T-helper 17 cell (primary cell): Measurements from ENCODE around the gene C1QTNF2. TPM values are rescaled to one million over a fixed set of nuclear protein-coding genes. Genes with fewer than 3 reads are reported as not detected.

ENCODE experiments used
- ATAC-seq: fragments of 150-1000 bp; cut with Tn5 transposase; 2 replicates; pipeline ENCODE4 v1.10.0; 2021; ENCODE audit warnings: mild to moderate bottlenecking, moderate library complexity
- DNase-seq, 3 donors: peaks; one replicate each; pipeline versions ENCODE4 v3.0.0 to v3.0.0-alpha.2; 2020 to 2021
- H3K9me3 ChIP-seq: one replicate; pipeline ENCODE4 v1.7.0; 2013; ENCODE audit warnings: low read length, mild to moderate bottlenecking; ENCODE audit not compliant: control insufficient read depth, poor library complexity, severe bottlenecking
- H3K27ac Mint-ChIP-seq: one replicate; pipeline ENCODE4 v1.8.0; 2022; ENCODE audit warnings: mild to moderate bottlenecking, moderate library complexity, mixed read lengths
- H3K27me3 Mint-ChIP-seq: one replicate; pipeline ENCODE4 v1.8.0; 2022; ENCODE audit warnings: mixed read lengths
- H3K36me3 Mint-ChIP-seq: one replicate; pipeline ENCODE4 v1.8.0; 2022; ENCODE audit warnings: low read depth, mixed read lengths
- H3K4me1 Mint-ChIP-seq: one replicate; pipeline ENCODE4 v1.8.0; 2022; ENCODE audit warnings: mild to moderate bottlenecking, mixed read lengths
- H3K4me3 Mint-ChIP-seq: one replicate; pipeline ENCODE4 v1.8.0; 2022; ENCODE audit warnings: mild to moderate bottlenecking, moderate library complexity, mixed read lengths
- total RNA-seq, 4 donors: library from RNA in 2 of 4; stranded (reverse) in 2 of 4; gene quantifications; one replicate each; pipeline ENCODE4 v1.2.3 and lab custom pipeline; 2022 to 2026

The C1QTNF2 gene
- total RNA-seq, 2 donors from 2014 or later: not detected

- no peaks in the 10 kb centered on the region for H3K9me3 ChIP-seq
- DNase-seq (no peak), ATAC-seq (no peak)
- Mint-ChIP-seq H3K4me3 (no peak overlapping the region), H3K27ac (no peak overlapping the region), H3K36me3 (peaks cover 2% of the 10 kb centered on the region), H3K27me3 (peaks cover 29% of the 10 kb centered on the region), H3K4me1 (peaks cover 2% of the 10 kb centered on the region)
These were observed 45.5 kb downstream of the C1QTNF2 start for GRCh38 chr5:160324886-160325285.

DNA sequence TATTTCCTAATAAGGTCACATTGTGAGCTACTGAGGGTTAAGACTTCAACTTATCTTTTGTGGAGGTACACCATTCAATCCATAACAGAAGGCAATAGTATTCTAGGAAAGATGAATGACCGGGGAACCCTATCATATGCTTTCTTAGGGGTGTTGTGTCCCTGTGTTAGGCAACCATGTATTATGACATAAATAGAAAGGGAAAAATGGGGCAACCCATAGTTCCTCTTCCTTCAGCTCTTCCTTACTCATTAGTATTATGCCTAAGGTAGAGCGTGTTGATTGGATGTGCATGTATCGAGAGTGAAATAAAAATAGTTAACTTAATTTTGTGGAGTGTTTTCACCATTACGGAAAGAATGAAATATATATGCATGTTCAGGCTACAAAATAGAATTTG is 52.0 kb downstream of the C1QTNF2 start:
- no peak for ATAC-seq
- Mint-ChIP-seq H3K4me1 (peaks cover 4% of the 10 kb centered on the region), H3K36me3 (peaks cover 2% of the 10 kb centered on the region), H3K27me3 (peaks cover 60% of the 10 kb centered on the region), H3K27ac (no peak overlapping the region), H3K4me3 (no peak overlapping the region)
- no peaks in the 10 kb centered on the region for H3K9me3 ChIP-seq
- no peak for DNase-seq

DNA sequence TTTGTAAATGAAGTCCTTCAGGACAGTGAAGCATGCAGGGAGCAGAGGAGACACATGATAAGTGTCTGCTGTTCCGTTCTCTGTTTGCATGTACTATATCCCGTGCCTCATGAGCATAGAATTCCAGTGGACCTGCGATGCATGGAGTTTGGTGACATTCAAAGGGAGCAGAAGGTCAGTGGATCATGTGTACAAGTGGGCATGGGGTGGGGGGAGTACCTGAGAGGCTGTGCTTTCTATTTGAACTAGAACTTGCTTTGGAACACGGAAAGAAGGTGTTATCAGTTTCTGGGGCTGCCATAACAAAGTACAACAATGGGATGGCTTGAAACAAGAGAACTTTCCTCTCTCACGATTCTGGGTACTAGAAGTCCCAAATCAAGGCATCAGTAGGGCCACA is 53.0 kb downstream of the C1QTNF2 start:
- peaks cover 68% of the 10 kb centered on the region for H3K27me3 Mint-ChIP-seq
- no peak overlapping the region for H3K4me3 Mint-ChIP-seq
- H3K36me3 Mint-ChIP-seq: peaks cover 5% of the 10 kb centered on the region
- no peak overlapping the region for H3K27ac Mint-ChIP-seq
- DNase-seq: no peak
- no peak for ATAC-seq
- peaks cover 8% of the 10 kb centered on the region for H3K4me1 Mint-ChIP-seq
- no peaks in the 10 kb centered on the region for H3K9me3 ChIP-seq

GRCh38 chr5:160315968-160316367 is 54.5 kb downstream of the C1QTNF2 start:
- Mint-ChIP-seq H3K4me3 (no peak overlapping the region), H3K27me3 (peaks cover 67% of the 10 kb centered on the region), H3K27ac (no peak overlapping the region), H3K36me3 (peaks cover 4% of the 10 kb centered on the region), H3K4me1 (peaks cover 6% of the 10 kb centered on the region)
- ATAC-seq (no peak), DNase-seq (no peak)
- H3K9me3 ChIP-seq: no peaks in the 10 kb centered on the region

GRCh38 chr5:160312960-160313727 is 57.3 kb downstream of the C1QTNF2 start:
- Mint-ChIP-seq H3K4me1 (peaks cover 5% of the 10 kb centered on the region), H3K36me3 (peaks cover 5% of the 10 kb centered on the region), H3K4me3 (peak overlapping the region; percentile 82), H3K27ac (no peak overlapping the region), H3K27me3 (peaks cover 79% of the 10 kb centered on the region)
- ATAC-seq: no peak
- no peak for DNase-seq
- no peaks in the 10 kb centered on the region for H3K9me3 ChIP-seq

GRCh38 chr5:160312134-160312959 is 58.1 kb downstream of the C1QTNF2 start, which contains the start of gene CCNJL:
Gene CCNJL (minus strand): TSS chr5:160312564. CDS start chr5:160311923, 641 bp downstream.
- H3K9me3 ChIP-seq: no peaks in the 10 kb centered on the region
- Mint-ChIP-seq H3K36me3 (peaks cover 5% of the 10 kb centered on the region), H3K4me3 (peak within 1 kb of the TSS; percentile 82), H3K27ac (no peak within 1 kb of the TSS), H3K27me3 (peaks cover 81% of the 10 kb centered on the region), H3K4me1 (peaks cover 5% of the 10 kb centered on the region)
- ATAC-seq (no peak), DNase-seq (no peak)

DNA sequence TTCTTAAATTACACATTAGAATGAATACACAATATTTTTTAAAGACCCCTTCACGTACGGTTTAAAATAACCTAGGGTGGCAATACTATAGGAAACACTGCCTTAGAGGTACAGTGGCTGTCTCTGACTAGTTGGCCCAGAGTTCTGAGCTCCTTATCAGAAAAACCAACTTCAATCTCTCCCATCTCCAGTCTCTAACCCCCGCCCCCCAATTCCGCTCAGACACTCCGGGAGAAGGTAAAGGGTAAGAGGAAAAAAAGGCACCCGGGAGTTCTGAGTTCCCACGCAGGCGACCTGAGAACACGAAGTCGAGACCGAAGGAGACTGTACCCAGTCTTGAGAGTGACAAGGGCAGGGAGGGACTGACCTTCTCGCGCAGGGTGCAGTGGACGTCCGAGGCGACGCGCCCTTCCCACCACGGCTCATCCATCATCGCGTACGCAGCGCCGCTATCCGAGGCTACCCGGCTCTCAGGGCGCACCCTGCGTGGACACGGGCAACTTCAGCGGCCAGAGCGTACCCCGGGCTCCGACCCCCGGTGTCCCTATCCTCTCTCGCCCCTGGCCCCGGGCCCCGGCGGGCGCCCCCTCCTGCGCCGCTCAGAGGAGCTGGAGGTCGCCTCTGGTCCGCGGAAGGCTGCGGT is 58.8 kb downstream of the C1QTNF2 start:
- H3K9me3 ChIP-seq: no peaks in the 10 kb centered on the region
- DNase-seq (no peak), ATAC-seq (no peak)
- H3K27ac Mint-ChIP-seq: no peak overlapping the region
- peaks cover 83% of the 10 kb centered on the region for H3K27me3 Mint-ChIP-seq
- H3K36me3 Mint-ChIP-seq: peaks cover 5% of the 10 kb centered on the region
- H3K4me3 Mint-ChIP-seq: peak overlapping the region; percentile 45
- peaks cover 5% of the 10 kb centered on the region for H3K4me1 Mint-ChIP-seq

GRCh38 chr5:160310552-160311295 is 59.7 kb downstream of the C1QTNF2 start:
- no peak for ATAC-seq
- no peak overlapping the region for H3K4me3 Mint-ChIP-seq
- H3K4me1 Mint-ChIP-seq: peaks cover 5% of the 10 kb centered on the region
- no peak overlapping the region for H3K27ac Mint-ChIP-seq
- peaks cover 5% of the 10 kb centered on the region for H3K36me3 Mint-ChIP-seq
- peaks cover 74% of the 10 kb centered on the region for H3K27me3 Mint-ChIP-seq
- H3K9me3 ChIP-seq: no peaks in the 10 kb centered on the region
- DNase-seq: no peak

DNA sequence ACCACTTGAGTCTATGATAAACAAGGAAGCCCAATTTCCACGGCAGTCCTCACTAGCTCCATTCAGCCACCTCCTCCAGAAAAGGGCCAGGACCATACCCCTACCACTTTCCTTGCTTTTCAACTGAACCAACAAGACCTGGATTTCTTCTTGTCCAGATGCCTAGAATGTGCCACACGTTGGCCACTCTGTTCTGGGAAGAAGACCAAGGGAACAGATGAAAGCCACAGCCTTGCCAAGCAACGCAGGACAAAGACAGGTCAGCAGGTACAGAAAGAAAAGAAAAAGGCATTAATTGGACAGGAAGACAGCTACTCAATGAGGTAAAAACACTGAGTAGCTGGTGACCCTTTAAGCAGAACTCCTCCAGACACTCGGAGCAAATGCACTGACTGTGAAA is 60.3 kb downstream of the C1QTNF2 start:
- no peak overlapping the region for H3K4me3 Mint-ChIP-seq
- peaks cover 76% of the 10 kb centered on the region for H3K27me3 Mint-ChIP-seq
- peaks cover 5% of the 10 kb centered on the region for H3K36me3 Mint-ChIP-seq
- H3K27ac Mint-ChIP-seq: no peak overlapping the region
- DNase-seq: no peak
- ATAC-seq: no peak
- peaks cover 5% of the 10 kb centered on the region for H3K4me1 Mint-ChIP-seq
- no peaks in the 10 kb centered on the region for H3K9me3 ChIP-seq

DNA sequence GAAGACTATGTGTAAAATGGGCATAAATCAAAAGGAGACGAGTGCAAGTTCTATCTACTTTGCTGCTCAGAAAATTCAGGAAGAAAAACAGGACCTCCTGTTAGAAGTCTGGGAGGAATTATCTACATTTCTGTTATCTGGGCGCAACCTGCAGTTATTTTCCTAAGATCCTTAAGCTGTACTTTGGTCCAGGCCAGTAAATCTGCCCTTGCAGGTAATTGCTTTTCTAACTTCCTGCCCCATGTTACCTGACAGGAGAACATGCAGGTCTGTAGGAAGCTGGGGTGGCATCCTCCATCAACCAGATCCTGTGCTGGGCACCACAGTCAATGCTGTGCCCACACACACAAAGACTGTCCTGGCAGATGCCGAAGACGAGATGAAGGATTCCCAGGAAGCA is 63.7 kb downstream of the C1QTNF2 start:
- peaks cover 2% of the 10 kb centered on the region for H3K36me3 Mint-ChIP-seq
- H3K27me3 Mint-ChIP-seq: peaks cover 64% of the 10 kb centered on the region
- H3K9me3 ChIP-seq: no peaks in the 10 kb centered on the region
- H3K4me3 Mint-ChIP-seq: no peak overlapping the region
- no peak overlapping the region for H3K27ac Mint-ChIP-seq
- no peak for DNase-seq
- no peak for ATAC-seq
- no peaks in the 10 kb centered on the region for H3K4me1 Mint-ChIP-seq

GRCh38 chr5:160305319-160305718 is 65.1 kb downstream of the C1QTNF2 start:
- H3K4me1 Mint-ChIP-seq: no peaks in the 10 kb centered on the region
- H3K27ac Mint-ChIP-seq: no peak overlapping the region
- no peak for DNase-seq
- no peaks in the 10 kb centered on the region for H3K9me3 ChIP-seq
- H3K27me3 Mint-ChIP-seq: peaks cover 56% of the 10 kb centered on the region
- peaks cover 2% of the 10 kb centered on the region for H3K36me3 Mint-ChIP-seq
- no peak for ATAC-seq
- no peak overlapping the region for H3K4me3 Mint-ChIP-seq

DNA sequence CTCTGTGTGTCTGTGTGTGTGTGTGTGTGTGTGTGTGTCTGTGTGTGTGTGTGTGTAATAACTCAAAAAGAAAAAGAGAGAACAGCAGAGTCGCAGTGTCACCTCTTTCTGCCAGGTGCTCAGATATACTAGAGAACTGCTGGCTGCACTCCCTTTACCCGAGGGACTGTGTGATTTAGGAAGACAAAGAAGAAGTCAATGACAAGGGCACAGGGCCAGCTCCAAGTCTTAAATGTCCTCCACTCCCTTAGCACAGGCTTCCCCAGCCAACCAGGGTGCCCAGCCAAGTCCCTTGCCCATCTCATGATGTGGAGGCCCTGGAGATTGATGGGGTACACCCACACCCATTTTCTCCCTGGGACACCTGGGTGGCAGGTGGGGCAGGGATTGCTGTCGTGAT is 66.7 kb downstream of the C1QTNF2 start:
- no peak for DNase-seq

DNA sequence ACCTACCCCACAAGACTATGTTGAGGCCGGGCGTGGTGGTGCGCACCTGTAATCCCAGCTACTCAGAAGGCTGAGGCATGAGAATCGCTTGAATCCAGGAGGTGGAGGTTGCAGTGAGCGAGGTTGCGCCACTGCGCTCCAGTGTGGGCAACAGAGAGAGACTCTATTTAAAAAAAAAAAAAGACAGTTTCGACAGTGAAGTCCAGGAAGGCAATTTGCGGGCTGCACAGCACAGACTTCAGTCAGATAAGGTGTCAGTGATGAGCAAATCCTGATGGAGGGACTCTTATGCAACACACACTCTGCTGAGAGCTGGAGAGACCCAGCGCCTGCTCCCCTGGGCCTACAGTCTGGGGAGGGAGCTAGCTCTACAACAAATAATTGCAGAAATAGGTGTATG is 72.2 kb downstream of the C1QTNF2 start:
- Mint-ChIP-seq H3K27me3 (peaks cover 31% of the 10 kb centered on the region), H3K4me1 (no peaks in the 10 kb centered on the region), H3K27ac (no peak overlapping the region), H3K4me3 (no peak overlapping the region), H3K36me3 (no peaks in the 10 kb centered on the region)
- no peak for DNase-seq
- ATAC-seq: no peak
- H3K9me3 ChIP-seq: no peaks in the 10 kb centered on the region

More for the DNA sequence above, 66.7 kb downstream of the C1QTNF2 start:
- no peak for ATAC-seq
- Mint-ChIP-seq H3K27me3 (peaks cover 51% of the 10 kb centered on the region), H3K27ac (no peak overlapping the region), H3K4me3 (no peak overlapping the region), H3K4me1 (no peaks in the 10 kb centered on the region), H3K36me3 (peaks cover 2% of the 10 kb centered on the region)
- no peaks in the 10 kb centered on the region for H3K9me3 ChIP-seq
